ENCODE results near the gene DLG2. TPM values are rescaled to one million over a fixed set of nuclear protein-coding genes. Genes with fewer than 3 reads are reported as not detected.

Gene DLG2
- total RNA-seq, 1 donor from 2014 or later, result 7.2 TPM

DNA sequence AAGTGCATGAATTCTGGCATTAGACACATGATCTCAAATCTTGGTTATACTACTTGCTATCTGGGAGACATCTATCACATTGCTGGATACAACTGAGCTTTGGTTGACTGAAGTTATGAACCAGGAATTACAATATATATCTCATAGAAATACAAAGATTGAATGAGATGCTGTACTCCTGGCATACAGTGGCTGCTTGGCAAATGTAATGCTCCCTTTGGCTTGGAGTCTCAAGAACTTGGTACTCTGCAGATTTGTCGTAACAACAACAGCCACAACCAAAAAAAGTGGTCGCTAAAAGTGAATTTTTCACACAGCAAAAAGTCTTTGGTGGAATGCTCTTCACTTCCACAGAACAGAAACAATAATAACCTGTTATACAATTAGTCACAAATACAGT lies 1082.6 kb downstream of the DLG2 start:
- H3K9me3 ChIP-seq, result no peaks in the 10 kb centered on the region
- TF ChIP-seq, protein P1, sequence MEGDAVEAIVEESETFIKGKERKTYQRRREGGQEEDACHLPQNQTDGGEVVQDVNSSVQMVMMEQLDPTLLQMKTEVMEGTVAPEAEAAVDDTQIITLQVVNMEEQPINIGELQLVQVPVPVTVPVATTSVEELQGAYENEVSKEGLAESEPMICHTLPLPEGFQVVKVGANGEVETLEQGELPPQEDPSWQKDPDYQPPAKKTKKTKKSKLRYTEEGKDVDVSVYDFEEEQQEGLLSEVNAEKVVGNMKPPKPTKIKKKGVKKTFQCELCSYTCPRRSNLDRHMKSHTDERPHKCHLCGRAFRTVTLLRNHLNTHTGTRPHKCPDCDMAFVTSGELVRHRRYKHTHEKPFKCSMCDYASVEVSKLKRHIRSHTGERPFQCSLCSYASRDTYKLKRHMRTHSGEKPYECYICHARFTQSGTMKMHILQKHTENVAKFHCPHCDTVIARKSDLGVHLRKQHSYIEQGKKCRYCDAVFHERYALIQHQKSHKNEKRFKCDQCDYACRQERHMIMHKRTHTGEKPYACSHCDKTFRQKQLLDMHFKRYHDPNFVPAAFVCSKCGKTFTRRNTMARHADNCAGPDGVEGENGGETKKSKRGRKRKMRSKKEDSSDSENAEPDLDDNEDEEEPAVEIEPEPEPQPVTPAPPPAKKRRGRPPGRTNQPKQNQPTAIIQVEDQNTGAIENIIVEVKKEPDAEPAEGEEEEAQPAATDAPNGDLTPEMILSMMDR (IDR thresholded peaks at IDR 0.05), result no peak
- H3K4me1 ChIP-seq, result no peaks in the 10 kb centered on the region
- no peaks in the 10 kb centered on the region for H3K36me3 ChIP-seq
- H3K27me3 ChIP-seq (ENCODE audit: low read depth), result no peaks in the 10 kb centered on the region
- no peak overlapping the region for H3K27ac ChIP-seq
- no peak overlapping the region for H3K4me3 ChIP-seq
- intact Hi-C loops (cut with DNase I), result no loop called here
- no peak for ATAC-seq
- no peak for DNase-seq

DNA sequence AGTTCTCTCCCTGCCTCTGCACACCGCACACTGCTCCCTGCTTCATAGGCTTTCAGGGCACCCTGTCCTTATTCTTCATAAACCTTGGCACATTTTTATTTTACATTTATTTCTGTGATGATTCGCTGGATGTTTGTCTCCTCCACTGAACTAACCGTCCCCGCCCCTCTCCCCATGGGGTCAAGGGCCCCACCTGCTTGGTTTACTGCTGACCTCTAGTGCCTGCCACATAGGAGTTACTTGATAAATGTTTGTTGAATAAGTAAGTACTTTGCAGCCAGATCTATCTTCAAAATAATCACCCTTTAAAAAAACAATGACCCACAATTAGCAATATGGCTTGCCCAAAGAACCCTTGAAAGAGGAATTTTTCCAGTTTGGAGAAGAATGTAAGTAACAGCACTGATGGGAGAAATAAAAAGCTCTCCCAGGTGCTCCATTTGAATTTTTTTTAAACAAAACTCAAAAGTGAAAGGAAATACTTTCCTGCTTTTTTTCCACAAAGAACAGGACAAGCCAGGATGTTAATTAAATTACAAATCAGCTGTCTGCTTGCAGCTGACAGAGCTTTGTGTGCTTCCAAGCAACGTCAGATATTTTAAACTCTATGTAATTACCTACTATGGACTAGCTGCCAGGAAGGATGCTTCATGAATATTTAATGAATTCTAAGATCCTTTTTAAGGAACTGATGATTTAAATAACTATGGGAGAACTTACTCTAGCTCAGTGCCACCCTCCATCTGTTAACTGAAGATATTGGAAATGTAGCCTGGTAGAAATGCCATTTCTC lies 1083.6 kb downstream of the DLG2 start:
- Histone ChIP-seq H3K4me1 (no peaks in the 10 kb centered on the region), H3K36me3 (no peaks in the 10 kb centered on the region), H3K27ac (no peak overlapping the region), H3K27me3 (ENCODE audit: low read depth) (no peaks in the 10 kb centered on the region), H3K9me3 (no peaks in the 10 kb centered on the region), H3K4me3 (no peak overlapping the region)
- TF ChIP-seq, protein P1 (IDR thresholded peaks at IDR 0.05), result no peak
- DNase-seq (no peak), ATAC-seq (no peak)
- intact Hi-C loops (cut with DNase I), result no loop called here

DNA sequence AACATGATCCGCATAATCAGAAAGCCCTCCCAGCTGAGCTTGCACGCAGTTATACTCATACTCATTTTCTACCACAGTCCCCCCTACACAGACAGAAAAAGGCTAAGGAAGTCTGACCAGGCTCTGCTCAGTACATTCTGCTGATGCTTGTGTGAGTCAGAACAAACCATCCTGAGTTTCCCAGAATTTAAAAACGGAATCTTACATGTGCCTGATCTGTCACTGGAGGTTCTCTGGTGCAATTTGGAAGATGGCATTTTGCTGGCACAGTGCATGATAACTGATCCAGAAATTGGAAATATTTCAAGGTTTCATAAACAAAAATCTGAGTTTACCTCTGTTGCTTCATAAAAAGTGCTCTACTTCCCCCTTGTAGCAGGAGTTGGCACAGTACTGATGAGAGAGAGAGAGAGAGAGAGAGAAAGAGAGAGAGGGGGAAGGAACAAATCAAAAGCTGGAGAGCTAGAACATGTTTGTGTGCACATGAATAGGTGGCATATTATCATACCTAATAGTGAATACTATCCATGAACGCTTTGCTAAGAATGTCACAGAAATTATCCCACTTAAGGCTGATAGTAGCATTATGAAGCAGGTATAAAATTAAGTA lies 1085.3 kb downstream of the DLG2 start:
- Histone ChIP-seq H3K9me3 (no peaks in the 10 kb centered on the region), H3K4me3 (no peak overlapping the region), H3K36me3 (no peaks in the 10 kb centered on the region), H3K27ac (no peak overlapping the region), H3K27me3 (ENCODE audit: low read depth) (no peaks in the 10 kb centered on the region), H3K4me1 (no peaks in the 10 kb centered on the region)
- intact Hi-C loops (cut with DNase I), result no loop called here
- no peak for DNase-seq
- peak in 1 of 2 donors; percentile 29 for ATAC-seq
- TF ChIP-seq, protein P1 (IDR thresholded peaks at IDR 0.05), result no peak

DNA sequence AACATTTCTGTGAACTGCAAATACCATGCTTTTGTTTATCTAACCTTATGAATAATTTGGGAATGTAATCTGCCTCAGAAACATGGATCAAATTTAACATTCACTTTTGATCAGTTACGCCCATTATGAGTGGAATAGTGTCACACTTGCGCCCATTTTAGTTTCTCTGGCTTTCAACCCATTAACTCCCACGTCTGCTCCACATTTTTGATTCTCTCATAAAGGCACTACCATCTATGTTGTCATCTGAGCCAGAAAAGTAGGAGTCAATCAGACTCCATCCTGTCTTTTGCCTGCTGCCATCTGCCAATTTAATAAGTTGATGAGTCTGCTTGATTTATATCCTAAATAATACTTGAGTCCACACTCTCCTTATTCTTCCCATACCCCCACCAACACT lies 1090.7 kb downstream of the DLG2 start:
- no peak for DNase-seq
- Histone ChIP-seq H3K27me3 (ENCODE audit: low read depth) (no peaks in the 10 kb centered on the region), H3K27ac (no peak overlapping the region), H3K4me1 (no peaks in the 10 kb centered on the region), H3K9me3 (no peaks in the 10 kb centered on the region), H3K4me3 (no peak overlapping the region), H3K36me3 (no peaks in the 10 kb centered on the region)
- TF ChIP-seq, protein P1 (IDR thresholded peaks at IDR 0.05), result no peak
- intact Hi-C loops (cut with DNase I), result no loop called here
- no peak for ATAC-seq

DNA sequence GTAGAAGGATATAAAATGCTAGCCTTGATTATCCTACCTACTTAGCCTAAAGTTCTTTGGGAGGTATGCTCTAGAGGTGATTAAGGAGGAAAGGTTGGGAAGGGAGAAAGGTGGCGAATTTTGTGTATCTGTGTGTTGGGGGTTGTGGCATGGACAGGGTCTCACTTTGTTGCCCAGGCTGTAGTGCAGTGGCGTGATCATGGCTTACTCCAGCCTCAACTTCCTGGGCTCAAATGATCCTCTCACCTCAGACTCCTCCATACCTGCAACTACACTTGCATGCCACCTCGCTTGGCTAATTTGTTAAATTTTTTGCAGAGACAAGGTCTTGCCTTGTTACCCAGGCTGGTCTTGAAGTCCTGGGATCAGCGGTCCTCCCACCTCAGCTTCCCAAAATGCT lies 1094.8 kb downstream of the DLG2 start:
- no peak for DNase-seq
- H3K36me3 ChIP-seq, result no peaks in the 10 kb centered on the region
- no peak for ATAC-seq

More for the DNA sequence above, 1094.8 kb downstream of the DLG2 start:
- intact Hi-C loops (cut with DNase I), result no loop called here
- Histone ChIP-seq H3K4me3 (no peak overlapping the region), H3K27ac (no peak overlapping the region), H3K9me3 (no peaks in the 10 kb centered on the region), H3K27me3 (ENCODE audit: low read depth) (no peaks in the 10 kb centered on the region), H3K4me1 (no peaks in the 10 kb centered on the region)
- TF ChIP-seq, protein P1 (IDR thresholded peaks at IDR 0.05), result no peak
